ENCODE data around the gene LOXL3.
"Not testable (repeated sequence)": the region's sequence is repeated elsewhere in the genome, so short reads cannot be mapped to it uniquely, and the experiment has no call there.

GRCh38 chr2:74483675-74484164 lies 70.0 kb downstream of the LOXL3 start:
- not testable (repeated sequence) for TF ChIP-seq CTCF (IDR thresholded peaks at IDR 0.05); EZH2 (IDR thresholded peaks at IDR 0.05; ENCODE audit: borderline replicate concordance, insufficient read depth, low read depth, low read length, poor library complexity, severe bottlenecking)
